Activated T-helper 1 cell treated with anti-CD3 and anti-CD28 coated beads, Interleukin-12 subunit alpha, Interleukin-12 subunit beta, Interleukin-2, Interleukin-4 antibody, amounts not matched to agents 30 ng/mL and 10 ng/mL and 1 ng/mL, durations not matched to agents 14 hours and 24 hours and 36 hours (primary cell): ENCODE results near the gene PRDM12. TPM values are rescaled to one million over a fixed set of nuclear protein-coding genes. Genes with fewer than 3 reads are reported as not detected.

Experiments used
- DNase-seq: peaks from one replicate; pipeline ENCODE4 v3.0.0; 2021; ENCODE audit warnings: low spot score
- H3K27ac Mint-ChIP-seq: one replicate; pipeline ENCODE4 v1.8.0; 2021; ENCODE audit warnings: mild to moderate bottlenecking, mixed read lengths
- H3K27me3 Mint-ChIP-seq: one replicate; pipeline ENCODE4 v1.8.0; 2022; ENCODE audit warnings: mild to moderate bottlenecking, moderate library complexity, mixed read lengths; ENCODE audit not compliant: insufficient read depth
- H3K36me3 Mint-ChIP-seq: one replicate; pipeline ENCODE4 v1.8.0; 2021; ENCODE audit warnings: low read depth, mixed read lengths
- H3K4me1 Mint-ChIP-seq: one replicate; pipeline ENCODE4 v1.8.0; 2021; ENCODE audit warnings: low read depth, mixed read lengths
- H3K4me3 Mint-ChIP-seq: one replicate; pipeline ENCODE4 v1.8.0; 2021; ENCODE audit warnings: mild to moderate bottlenecking, moderate library complexity, mixed read lengths
- H3K9me3 Mint-ChIP-seq: one replicate; pipeline ENCODE4 v1.8.0; 2021; ENCODE audit warnings: mixed read lengths
- intact Hi-C: fragments of 100-400 bp; cut with micrococcal nuclease; formaldehyde crosslinking; loops from one replicate; pipeline ENCODE4 v1.15.1; 2024
- total RNA-seq: library from RNA; stranded (reverse); gene quantifications from 2 replicates; pipeline ENCODE4 v1.2.3, GENCODE V29; 2022

PRDM12 gene
- total RNA-seq, 1 donor from 2014 or later, result 0.31 TPM

- Mint-ChIP-seq H3K4me3 (no peak overlapping the region), H3K4me1 (no peaks in the 10 kb centered on the region), H3K36me3 (peaks cover 5% of the 10 kb centered on the region), H3K9me3 (no peaks in the 10 kb centered on the region), H3K27me3 (no peaks in the 10 kb centered on the region), H3K27ac (no peak overlapping the region)
- intact Hi-C loops, result no loop called here
- DNase-seq, result no peak
These were observed 23.7 kb upstream of the PRDM12 start for GRCh38 chr9:130640681-130641080.

GRCh38 chr9:130642926-130643325 is 21.5 kb upstream of the PRDM12 start:
- Mint-ChIP-seq H3K4me1 (no peaks in the 10 kb centered on the region), H3K9me3 (peaks cover 3% of the 10 kb centered on the region), H3K4me3 (no peak overlapping the region), H3K27me3 (no peaks in the 10 kb centered on the region), H3K27ac (no peak overlapping the region), H3K36me3 (peaks cover 3% of the 10 kb centered on the region)
- DNase-seq, result no peak
- intact Hi-C loops, result no loop called here

GRCh38 chr9:130651221-130651620 is 13.2 kb upstream of the PRDM12 start:
- H3K36me3 Mint-ChIP-seq, result no peaks in the 10 kb centered on the region
- DNase-seq, result no peak
- H3K4me3 Mint-ChIP-seq, result no peak overlapping the region
- no peaks in the 10 kb centered on the region for H3K4me1 Mint-ChIP-seq
- H3K27ac Mint-ChIP-seq, result no peak overlapping the region
- peaks cover 17% of the 10 kb centered on the region for H3K27me3 Mint-ChIP-seq
- H3K9me3 Mint-ChIP-seq, result peaks cover 2% of the 10 kb centered on the region
- intact Hi-C loops, result no loop called here

- H3K4me1 Mint-ChIP-seq, result no peaks in the 10 kb centered on the region
- H3K27me3 Mint-ChIP-seq, result peaks cover 18% of the 10 kb centered on the region
- no peak for DNase-seq
- H3K9me3 Mint-ChIP-seq, result no peaks in the 10 kb centered on the region
- intact Hi-C loops, result no loop called here
- no peaks in the 10 kb centered on the region for H3K36me3 Mint-ChIP-seq
- no peak overlapping the region for H3K27ac Mint-ChIP-seq
- no peak overlapping the region for H3K4me3 Mint-ChIP-seq
These were observed 12.6 kb upstream of the PRDM12 start for GRCh38 chr9:130651752-130652151.

GRCh38 chr9:130654879-130655278 is 9.5 kb upstream of the PRDM12 start:
- no peak overlapping the region for H3K4me3 Mint-ChIP-seq
- DNase-seq, result no peak

GRCh38 chr9:130658893-130659698 is 5.3 kb upstream of the PRDM12 start:
- intact Hi-C loops, result no loop called here
- Mint-ChIP-seq H3K27me3 (peaks cover 55% of the 10 kb centered on the region), H3K4me1 (no peaks in the 10 kb centered on the region), H3K4me3 (no peak overlapping the region), H3K27ac (no peak overlapping the region), H3K36me3 (no peaks in the 10 kb centered on the region), H3K9me3 (no peaks in the 10 kb centered on the region)
- no peak for DNase-seq

More at GRCh38 chr9:130654879-130655278, 9.5 kb upstream of the PRDM12 start:
- Mint-ChIP-seq H3K4me1 (no peaks in the 10 kb centered on the region), H3K36me3 (no peaks in the 10 kb centered on the region), H3K27me3 (peaks cover 34% of the 10 kb centered on the region), H3K9me3 (no peaks in the 10 kb centered on the region), H3K27ac (no peak overlapping the region)
- intact Hi-C loops, result no loop called here

GRCh38 chr9:130659699-130660248 is 4.6 kb upstream of the PRDM12 start:
- peak overlapping the region; percentile 83 for H3K27ac Mint-ChIP-seq
- no peaks in the 10 kb centered on the region for H3K36me3 Mint-ChIP-seq
- H3K27me3 Mint-ChIP-seq, result peaks cover 61% of the 10 kb centered on the region
- intact Hi-C loops, result loop anchor here (2.0 to 5.0 kb wide), 2 partner anchors 281 to 1928 kb away; no protein-coding TSS in a partner anchor
- DNase-seq, result no peak
- H3K9me3 Mint-ChIP-seq, result no peaks in the 10 kb centered on the region
- H3K4me1 Mint-ChIP-seq, result no peaks in the 10 kb centered on the region
- H3K4me3 Mint-ChIP-seq, result no peak overlapping the region

- Mint-ChIP-seq H3K27me3 (peaks cover 57% of the 10 kb centered on the region), H3K9me3 (no peaks in the 10 kb centered on the region), H3K36me3 (peaks cover under 1% of the 10 kb centered on the region), H3K4me1 (no peaks in the 10 kb centered on the region), H3K4me3 (no peak overlapping the region), H3K27ac (peak overlapping the region; percentile 29)
- intact Hi-C loops, result loop anchor here (2.0 to 5.0 kb wide), 2 partner anchors 280 to 1927 kb away; no protein-coding TSS in a partner anchor
- DNase-seq, result no peak
These were observed 4.1 kb upstream of the PRDM12 start for GRCh38 chr9:130660326-130660682.

GRCh38 chr9:130660683-130661450 is 3.5 kb upstream of the PRDM12 start:
- peaks cover 58% of the 10 kb centered on the region for H3K27me3 Mint-ChIP-seq
- H3K4me3 Mint-ChIP-seq, result no peak overlapping the region
- H3K4me1 Mint-ChIP-seq, result no peaks in the 10 kb centered on the region
- intact Hi-C loops, result loop anchor here (2.0 to 5.0 kb wide), 2 partner anchors 280 to 1926 kb away; no protein-coding TSS in a partner anchor
- H3K9me3 Mint-ChIP-seq, result no peaks in the 10 kb centered on the region
- no peak overlapping the region for H3K27ac Mint-ChIP-seq
- peaks cover 2% of the 10 kb centered on the region for H3K36me3 Mint-ChIP-seq
- DNase-seq, result no peak

- no peak overlapping the region for H3K27ac Mint-ChIP-seq
- intact Hi-C loops, result loop anchor here (2.0 to 5.0 kb wide), 2 partner anchors 279 to 1926 kb away; no protein-coding TSS in a partner anchor
- H3K4me3 Mint-ChIP-seq, result no peak overlapping the region
- H3K36me3 Mint-ChIP-seq, result peaks cover 2% of the 10 kb centered on the region
- H3K27me3 Mint-ChIP-seq, result peaks cover 56% of the 10 kb centered on the region
- H3K9me3 Mint-ChIP-seq, result no peaks in the 10 kb centered on the region
- DNase-seq, result no peak
- H3K4me1 Mint-ChIP-seq, result no peaks in the 10 kb centered on the region
These were observed 2.8 kb upstream of the PRDM12 start for GRCh38 chr9:130661451-130662098.

GRCh38 chr9:130662099-130662969 is 2.1 kb upstream of the PRDM12 start:
- no peak for DNase-seq
- Mint-ChIP-seq H3K27ac (peak overlapping the region; percentile 74), H3K4me1 (no peaks in the 10 kb centered on the region), H3K36me3 (peaks cover 2% of the 10 kb centered on the region), H3K27me3 (peaks cover 59% of the 10 kb centered on the region), H3K4me3 (no peak overlapping the region), H3K9me3 (no peaks in the 10 kb centered on the region)
- intact Hi-C loops, result loop anchor here (5.0 kb wide), 1 partner anchor 1925 kb away; no protein-coding TSS in a partner anchor

GRCh38 chr9:130662970-130663257 is 1.5 kb upstream of the PRDM12 start:
- Mint-ChIP-seq H3K36me3 (peaks cover 2% of the 10 kb centered on the region), H3K4me1 (no peaks in the 10 kb centered on the region), H3K9me3 (no peaks in the 10 kb centered on the region), H3K27me3 (peaks cover 63% of the 10 kb centered on the region), H3K27ac (peak overlapping the region; percentile 74), H3K4me3 (peak overlapping the region; percentile 26)
- no peak for DNase-seq
- intact Hi-C loops, result loop anchor here (5.0 kb wide), 1 partner anchor 1924 kb away; no protein-coding TSS in a partner anchor
